NCI-H345 (cell line): ENCODE data around the gene CAMSAP2.
"Not testable (repeated sequence)": the region's sequence is repeated elsewhere in the genome, so short reads cannot be mapped to it uniquely, and the experiment has no call there.

ENCODE experiments used
- DNase-seq: peaks from one replicate; lab custom pipeline; 2025; lab: John Stamatoyannopoulos, UW

Gene CAMSAP2

GRCh38 chr1:200780545-200781369 lies 42.1 kb downstream of the CAMSAP2 start:
- no peak for DNase-seq

- no peak for DNase-seq
Measured at GRCh38 chr1:200783926-200784325, 45.2 kb downstream of the CAMSAP2 start.

- no peak for DNase-seq
Measured at GRCh38 chr1:200784576-200784975, 45.9 kb downstream of the CAMSAP2 start.

GRCh38 chr1:200786788-200787187 lies 48.1 kb downstream of the CAMSAP2 start:
- no peak for DNase-seq

GRCh38 chr1:200787896-200788387 lies 49.2 kb downstream of the CAMSAP2 start:
- no peak for DNase-seq

- not testable (repeated sequence) for DNase-seq
Measured at GRCh38 chr1:200791012-200791411, 52.3 kb downstream of the CAMSAP2 start.

- DNase-seq = no peak
Measured at GRCh38 chr1:200793677-200794076, 55.0 kb downstream of the CAMSAP2 start.

GRCh38 chr1:200794506-200795065 lies 55.9 kb downstream of the CAMSAP2 start:
- no peak for DNase-seq

GRCh38 chr1:200795156-200795555 lies 56.5 kb downstream of the CAMSAP2 start:
- no peak for DNase-seq

- DNase-seq = no peak
Measured at GRCh38 chr1:200802042-200802441, 63.3 kb downstream of the CAMSAP2 start.

GRCh38 chr1:200802865-200803512 lies 64.3 kb downstream of the CAMSAP2 start:
- DNase-seq = peak; percentile 82

GRCh38 chr1:200805719-200806118 lies 67.0 kb downstream of the CAMSAP2 start:
- no peak for DNase-seq

GRCh38 chr1:200808846-200809245 lies 70.2 kb downstream of the CAMSAP2 start:
- no peak for DNase-seq

GRCh38 chr1:200811704-200812103 lies 73.0 kb downstream of the CAMSAP2 start:
- no peak for DNase-seq

GRCh38 chr1:200816624-200817224 lies 78.0 kb downstream of the CAMSAP2 start:
- DNase-seq = not testable (repeated sequence)

GRCh38 chr1:200818248-200818647 lies 79.6 kb downstream of the CAMSAP2 start:
- no peak for DNase-seq

- no peak for DNase-seq
Measured at GRCh38 chr1:200819726-200820125, 81.0 kb downstream of the CAMSAP2 start.

- DNase-seq = no peak
Measured at GRCh38 chr1:200831091-200831490, 92.4 kb downstream of the CAMSAP2 start.

- no peak for DNase-seq
Measured at GRCh38 chr1:200834383-200834782, 95.7 kb downstream of the CAMSAP2 start.

- no peak for DNase-seq
Measured at GRCh38 chr1:200836213-200836612, 97.5 kb downstream of the CAMSAP2 start.

- no peak for DNase-seq
Measured at GRCh38 chr1:200837931-200838571, 99.4 kb downstream of the CAMSAP2 start.
